HEK293 (cell line): ENCODE data around the gene TMED3.

ENCODE experiments used
- CTCF ChIA-PET: fragments of 350-600 bp; formaldehyde crosslinking; extraction: SDS; loops from one replicate; lab custom pipeline; 2021; ENCODE audit warnings: antibody characterized with exemption; lab: Yijun Ruan, JAX
- POLR2A ChIA-PET: fragments of 300-600 bp; formaldehyde crosslinking; extraction: SDS; loops from one replicate; lab custom pipeline; 2020; ENCODE audit warnings: antibody characterized with exemption, inconsistent platforms; lab: Yijun Ruan, JAX
- H3K27ac ChIP-seq: fragments of 200-500 bp; sonication (Bioruptor generic); 2 replicates; pipeline ENCODE4 v1.5.1; 2014; ENCODE audit warnings: low read depth, low read length, control low read depth, inconsistent platforms; ENCODE audit errors: extremely low read depth
- H3K36me3 ChIP-seq, 2 experiments: fragments of 200-500 bp in 1 of 2; sonication (Bioruptor generic) in 1 of 2; 1 replicate in 1 of 2; 2 replicates in 1 of 2; pipeline ENCODE4 v1.5.1; 2014 to 2017; ENCODE audit warnings: inconsistent platforms in 2 of 2, low read length in 2 of 2; ENCODE audit not compliant: control insufficient read depth in 2 of 2, insufficient read depth in 1 of 2
- H3K4me1 ChIP-seq: fragments of 200-500 bp; sonication (Bioruptor generic); 2 replicates; pipeline ENCODE4 v1.5.1; 2014; ENCODE audit warnings: mild to moderate bottlenecking, low read length, inconsistent platforms; ENCODE audit not compliant: control insufficient read depth, insufficient read depth
- H3K4me3 ChIP-seq: 2 replicates; pipeline ENCODE4 v1.5.1; 2011; ENCODE audit warnings: low read depth, mild to moderate bottlenecking, control low read depth, low read length, moderate library complexity
- H3K9me3 ChIP-seq: fragments of 200-500 bp; sonication (Bioruptor generic); 2 replicates; pipeline ENCODE4 v1.5.1; 2014; ENCODE audit warnings: low read depth, low read length, inconsistent platforms; ENCODE audit not compliant: control insufficient read depth, insufficient read depth
- GLI2 ChIP-seq: fragments of 450-650 bp; formaldehyde crosslinking; IDR thresholded peaks from 2 replicates; pipeline ENCODE4; 2017; ENCODE audit warnings: missing biosample characterization, missing genetic modification characterization, low read depth, borderline replicate concordance
- GLI4 ChIP-seq: fragments of 450-650 bp; formaldehyde crosslinking; IDR thresholded peaks from 2 replicates; pipeline ENCODE4 v1.5.1; 2016; ENCODE audit warnings: missing biosample characterization, missing genetic modification characterization
- HOXC10 ChIP-seq: sonication (generic); formaldehyde crosslinking; IDR thresholded peaks from 2 replicates; pipeline ENCODE4 v1.8.1; 2023; ENCODE audit warnings: mild to moderate bottlenecking, missing genetic modification reagents
- HOXD13 ChIP-seq: sonication (generic); formaldehyde crosslinking; IDR thresholded peaks from 2 replicates; pipeline ENCODE4 v1.8.0; 2022; ENCODE audit warnings: missing genetic modification reagents, borderline replicate concordance
- OSR2 ChIP-seq: fragments of 450-650 bp; formaldehyde crosslinking; IDR thresholded peaks from 2 replicates; pipeline ENCODE4 v1.5.1; 2016; ENCODE audit warnings: missing biosample characterization, missing genetic modification characterization
- PRDM2 ChIP-seq: fragments of 450-650 bp; formaldehyde crosslinking; IDR thresholded peaks from 2 replicates; pipeline ENCODE4 v1.5.1; 2016; ENCODE audit warnings: missing biosample characterization, missing genetic modification characterization, borderline replicate concordance
- RBAK ChIP-seq: fragments of 450-650 bp; formaldehyde crosslinking; IDR thresholded peaks from 2 replicates; pipeline ENCODE4 v1.5.1; 2016; ENCODE audit warnings: missing biosample characterization, missing genetic modification characterization
- TRIM28 ChIP-seq: IDR thresholded peaks from 2 replicates; pipeline ENCODE4 v1.6.1; 2011; ENCODE audit warnings: low read length, control low read depth, borderline replicate concordance
- ZBTB1 ChIP-seq: fragments of 450-650 bp; formaldehyde crosslinking; IDR thresholded peaks from 2 replicates; pipeline ENCODE4 v1.5.1; 2016; ENCODE audit warnings: missing biosample characterization, missing genetic modification characterization
- ZBTB48 ChIP-seq: fragments of 450-650 bp; formaldehyde crosslinking; IDR thresholded peaks from 2 replicates; pipeline ENCODE4 v1.5.1; 2016; ENCODE audit warnings: missing biosample characterization, missing genetic modification characterization
- ZBTB6 ChIP-seq: fragments of 450-650 bp; formaldehyde crosslinking; IDR thresholded peaks from 2 replicates; pipeline ENCODE4 v1.5.1; 2017; ENCODE audit warnings: missing biosample characterization, missing genetic modification characterization
- ZFP69B ChIP-seq: fragments of 450-650 bp; formaldehyde crosslinking; IDR thresholded peaks from 2 replicates; pipeline ENCODE4 v1.5.1; 2016; ENCODE audit warnings: missing biosample characterization, missing genetic modification characterization
- ZIC2 ChIP-seq: fragments of 450-650 bp; formaldehyde crosslinking; IDR thresholded peaks from 2 replicates; pipeline ENCODE4 v1.5.1; 2016; ENCODE audit warnings: missing biosample characterization, missing genetic modification characterization
- ZNF10 ChIP-seq: fragments of 450-650 bp; formaldehyde crosslinking; IDR thresholded peaks from 2 replicates; pipeline ENCODE4 v1.5.1; 2017; ENCODE audit warnings: missing biosample characterization, missing genetic modification characterization
- ZNF175 ChIP-seq: fragments of 450-650 bp; formaldehyde crosslinking; IDR thresholded peaks from 2 replicates; pipeline ENCODE4 v1.5.1; 2016; ENCODE audit warnings: missing biosample characterization, missing genetic modification characterization
- ZNF2 ChIP-seq: fragments of 450-650 bp; formaldehyde crosslinking; IDR thresholded peaks from 2 replicates; pipeline ENCODE4 v1.5.1; 2016; ENCODE audit warnings: missing biosample characterization, missing genetic modification characterization
- ZNF24 ChIP-seq: fragments of 450-650 bp; formaldehyde crosslinking; IDR thresholded peaks from 2 replicates; pipeline ENCODE4 v1.5.1; 2016; ENCODE audit warnings: missing biosample characterization, missing genetic modification characterization
- ZNF292 ChIP-seq: fragments of 450-650 bp; formaldehyde crosslinking; IDR thresholded peaks from 2 replicates; pipeline ENCODE4 v1.5.1; 2016; ENCODE audit warnings: low read depth, missing biosample characterization, missing genetic modification characterization, borderline replicate concordance
- ZNF394 ChIP-seq: fragments of 450-650 bp; formaldehyde crosslinking; IDR thresholded peaks from 2 replicates; pipeline ENCODE4 v1.5.1; 2016; ENCODE audit warnings: missing biosample characterization, missing genetic modification characterization, mild to moderate bottlenecking, moderate library complexity, borderline replicate concordance
- ZNF530 ChIP-seq: fragments of 450-650 bp; formaldehyde crosslinking; IDR thresholded peaks from 2 replicates; pipeline ENCODE4 v1.5.1; 2016; ENCODE audit warnings: low read depth, missing biosample characterization, missing genetic modification characterization
- ZNF624 ChIP-seq: fragments of 450-650 bp; formaldehyde crosslinking; IDR thresholded peaks from 2 replicates; pipeline ENCODE4 v1.5.1; 2017; ENCODE audit warnings: missing biosample characterization, missing genetic modification characterization
- ZNF692 ChIP-seq: fragments of 450-650 bp; formaldehyde crosslinking; IDR thresholded peaks from 2 replicates; pipeline ENCODE4 v1.5.1; 2016; ENCODE audit warnings: missing biosample characterization, missing genetic modification characterization
- ZNF830 ChIP-seq: fragments of 450-650 bp; IDR thresholded peaks from 2 replicates; pipeline ENCODE4 v1.5.0; 2018; ENCODE audit warnings: missing biosample characterization, missing genetic modification characterization, low read depth, mild to moderate bottlenecking, moderate library complexity
- ZSCAN16 ChIP-seq: fragments of 450-650 bp; formaldehyde crosslinking; IDR thresholded peaks from 2 replicates; pipeline ENCODE4 v1.5.1; 2016; ENCODE audit warnings: missing biosample characterization, missing genetic modification characterization
- ZSCAN30 ChIP-seq: fragments of 450-650 bp; IDR thresholded peaks from 2 replicates; pipeline ENCODE4 v1.5.1; 2018; ENCODE audit warnings: missing biosample characterization, mild to moderate bottlenecking, missing genetic modification characterization, moderate library complexity

Gene TMED3

GRCh38 chr15:79358069-79358468, 47.2 kb downstream of the TMED3 start:
- TF ChIP-seq ZNF2 (tag by site-specific recombination) (no peak), ZNF530 (no peak), ZBTB48 (tag by site-specific recombination) (no peak), HOXC10 (CRISPR knock-in tag) (no peak), TRIM28 (no peak), ZNF394 (tag by site-specific recombination) (no peak), GLI4 (tag by site-specific recombination) (no peak), HOXD13 (CRISPR knock-in tag) (no peak), ZBTB1 (tag by site-specific recombination) (no peak), ZNF624 (tag by site-specific recombination) (no peak), ZNF830 (no peak), PRDM2 (tag by site-specific recombination) (no peak)
- Histone ChIP-seq H3K36me3 (no peaks in the 10 kb centered on the region; a peak in 1 of 3 replicates), H3K4me3 (no peak overlapping the region), H3K9me3 (no peaks in the 10 kb centered on the region), H3K27ac (no peak overlapping the region), H3K4me1 (no peaks in the 10 kb centered on the region)
- CTCF ChIA-PET: interaction anchor here (1.6 to 3.5 kb wide), 2 partner anchors 18 to 24 kb away, joined by 4 to 16 read pairs; no protein-coding TSS in a partner anchor
- POLR2A ChIA-PET: interaction anchor here (0.7 kb wide), 1 partner anchor 1841 kb away, joined by 3 read pairs; no protein-coding TSS in a partner anchor

GRCh38 chr15:79364571-79365240, 53.8 kb downstream of the TMED3 start:
- Histone ChIP-seq H3K27ac (no peak overlapping the region), H3K4me3 (no peak overlapping the region), H3K36me3 (no peaks in the 10 kb centered on the region; a peak in 1 of 3 replicates), H3K9me3 (no peaks in the 10 kb centered on the region), H3K4me1 (no peaks in the 10 kb centered on the region)
- POLR2A ChIA-PET: no interaction called here
- CTCF ChIA-PET: interaction anchor here (0.7 to 4.6 kb wide), 8 partner anchors 9 to 943 kb away, joined by 3 to 63 read pairs (median 5); no protein-coding TSS in a partner anchor
- TF ChIP-seq ZNF624 (tag by site-specific recombination) (no peak), RBAK (no peak), ZNF175 (tag by site-specific recombination) (no peak), ZFP69B (no peak), ZSCAN16 (tag by site-specific recombination) (no peak), ZNF24 (no peak), ZIC2 (tag by site-specific recombination) (no peak), ZSCAN30 (tag by site-specific recombination) (no peak), ZBTB6 (no peak), GLI2 (tag by site-specific recombination) (no peak), ZNF692 (tag by site-specific recombination) (no peak), ZNF10 (tag by site-specific recombination) (no peak), ZNF292 (tag by site-specific recombination) (no peak), OSR2 (tag by site-specific recombination) (no peak)
